Stimulated activated CD4-positive, alpha-beta T cell treated with anti-CD3 and anti-CD28 coated beads, Interleukin-4, amount 100 ng/mL, for 24 hours (primary cell): ENCODE measurements around the gene GOLGA8B.
A peak's percentile ranks its signal among the peaks of the same experiment; 100 is the strongest.
"Not testable (repeated sequence)": the region's sequence is repeated elsewhere in the genome, so short reads cannot be mapped to it uniquely, and the experiment has no call there.

Experiments
- DNase-seq: peaks from one replicate; pipeline ENCODE4 v3.0.0-alpha.2; 2020

GOLGA8B gene

DNA sequence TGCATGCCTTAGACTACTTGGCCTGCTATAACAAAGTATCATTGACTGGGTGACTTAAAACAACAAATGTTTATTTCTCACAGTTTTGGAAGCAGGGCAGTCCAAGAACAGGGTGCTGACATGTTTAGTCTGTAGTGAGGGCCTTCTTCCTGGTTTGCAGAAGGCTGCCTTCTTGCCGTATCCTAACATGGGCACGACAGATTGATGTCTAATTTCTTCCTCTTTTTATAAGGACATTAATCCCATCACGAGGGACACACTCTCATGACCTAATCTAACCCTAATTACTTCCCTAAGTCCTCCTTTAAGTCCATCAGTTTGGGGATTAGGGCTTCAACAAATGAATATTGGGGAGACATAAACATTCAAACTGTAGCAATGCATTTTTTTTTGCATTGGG is 10.9 kb upstream of the GOLGA8B start:
- DNase-seq, result no peak

DNA sequence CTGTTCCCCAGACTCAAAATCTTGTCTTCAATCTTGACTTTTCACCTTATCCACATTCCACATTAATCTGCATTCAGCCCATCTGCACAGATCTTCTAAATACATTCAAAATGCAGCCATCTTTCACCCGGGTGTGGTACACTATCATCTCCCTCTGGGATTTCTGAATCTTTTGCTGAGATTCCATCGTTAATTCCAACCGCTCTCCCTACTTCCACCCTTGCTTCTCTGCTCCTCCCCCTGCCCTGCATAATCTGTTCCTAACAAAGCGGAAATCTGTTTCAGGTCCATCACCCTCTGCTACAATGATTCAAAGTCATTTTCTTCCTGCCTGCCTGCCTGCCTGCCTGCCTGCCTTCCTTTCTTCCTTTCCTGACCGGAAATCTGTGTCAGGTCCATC is 7.9 kb upstream of the GOLGA8B start:
- DNase-seq, result no peak

DNA sequence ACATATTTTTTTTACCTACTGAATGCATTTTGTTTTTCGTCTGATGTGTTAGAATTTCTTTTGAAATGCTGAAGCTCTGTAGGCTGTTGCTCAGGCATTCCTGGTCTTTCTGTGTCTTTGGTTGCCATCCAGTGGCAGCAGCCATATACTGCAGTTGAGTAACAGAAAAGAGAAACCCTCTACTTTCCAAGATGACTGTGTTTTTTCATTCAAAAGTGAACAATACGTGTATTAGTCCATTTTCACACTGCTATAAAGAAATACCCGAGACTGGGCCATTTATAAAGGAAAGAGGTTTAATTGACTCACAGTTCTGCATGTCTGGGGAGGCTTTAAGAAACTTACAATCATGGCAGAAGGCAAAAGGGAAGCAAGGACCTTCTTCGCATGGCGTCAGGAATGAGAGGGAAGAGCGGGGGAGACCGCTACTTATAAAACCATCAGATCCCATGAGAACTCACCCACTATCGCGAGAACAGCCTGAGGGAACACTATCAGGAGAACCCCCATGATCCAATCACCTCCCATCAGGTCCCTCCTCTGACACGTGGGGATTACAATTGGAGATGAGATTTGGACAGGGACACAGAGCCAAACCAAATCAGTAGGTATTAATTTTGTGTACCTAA is 4.7 kb upstream of the GOLGA8B start:
- peak; percentile 70 for DNase-seq

DNA sequence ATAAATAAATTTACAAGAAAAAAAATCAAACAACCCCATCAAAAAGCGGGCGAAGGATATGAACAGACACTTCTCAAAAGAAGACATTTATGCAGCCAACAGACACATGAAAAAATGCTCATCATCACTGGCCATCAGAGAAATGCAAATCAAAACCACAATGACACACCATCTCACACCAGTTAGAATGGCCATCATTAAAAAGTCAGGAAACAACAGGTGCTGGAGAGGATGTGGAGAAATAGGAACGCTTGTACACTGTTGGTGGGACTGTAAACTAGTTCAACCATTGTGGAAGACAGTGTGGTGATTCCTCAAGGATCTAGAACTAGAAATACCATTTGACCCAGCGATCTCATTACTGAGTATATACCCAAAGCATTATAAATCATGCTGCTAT is 2.5 kb upstream of the GOLGA8B start:
- DNase-seq, result not testable (repeated sequence)

DNA sequence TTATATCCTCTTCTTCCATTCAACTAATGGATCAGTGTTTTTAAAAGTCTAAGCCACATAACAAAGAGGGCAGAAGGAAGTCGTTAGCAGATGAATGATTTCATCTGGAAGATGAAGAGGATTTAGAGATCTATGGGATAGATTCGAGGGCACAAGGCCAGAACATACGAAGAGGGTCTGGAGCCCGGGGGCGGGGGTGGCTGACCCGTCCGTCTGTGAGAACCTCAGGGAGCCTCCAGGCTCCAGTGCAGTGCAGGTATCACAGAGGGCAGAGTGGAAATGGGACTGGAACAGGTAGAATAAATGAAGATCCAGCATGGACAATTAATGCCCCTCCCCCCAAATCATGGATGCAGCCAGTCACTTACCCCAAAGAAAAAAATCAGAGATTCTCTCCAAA is 1.5 kb upstream of the GOLGA8B start:
- no peak for DNase-seq

DNA sequence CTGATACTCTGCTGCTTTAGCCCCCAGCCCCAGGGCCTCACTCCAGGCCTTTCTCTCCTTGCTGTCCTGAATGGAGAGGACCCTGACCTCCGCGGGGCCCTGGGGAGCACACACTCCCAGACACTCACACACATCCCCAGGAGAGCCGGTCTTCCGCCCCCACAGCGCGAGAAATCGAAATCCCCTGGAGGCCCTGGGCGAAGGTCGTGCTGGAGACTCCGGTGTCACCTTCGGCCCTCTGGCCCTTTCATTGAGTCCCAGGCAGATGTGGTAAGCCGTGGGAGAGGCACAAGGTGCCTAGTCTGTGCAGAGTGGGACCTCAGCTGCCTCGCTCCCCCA is 848 bp upstream of the GOLGA8B start:
- no peak for DNase-seq

DNA sequence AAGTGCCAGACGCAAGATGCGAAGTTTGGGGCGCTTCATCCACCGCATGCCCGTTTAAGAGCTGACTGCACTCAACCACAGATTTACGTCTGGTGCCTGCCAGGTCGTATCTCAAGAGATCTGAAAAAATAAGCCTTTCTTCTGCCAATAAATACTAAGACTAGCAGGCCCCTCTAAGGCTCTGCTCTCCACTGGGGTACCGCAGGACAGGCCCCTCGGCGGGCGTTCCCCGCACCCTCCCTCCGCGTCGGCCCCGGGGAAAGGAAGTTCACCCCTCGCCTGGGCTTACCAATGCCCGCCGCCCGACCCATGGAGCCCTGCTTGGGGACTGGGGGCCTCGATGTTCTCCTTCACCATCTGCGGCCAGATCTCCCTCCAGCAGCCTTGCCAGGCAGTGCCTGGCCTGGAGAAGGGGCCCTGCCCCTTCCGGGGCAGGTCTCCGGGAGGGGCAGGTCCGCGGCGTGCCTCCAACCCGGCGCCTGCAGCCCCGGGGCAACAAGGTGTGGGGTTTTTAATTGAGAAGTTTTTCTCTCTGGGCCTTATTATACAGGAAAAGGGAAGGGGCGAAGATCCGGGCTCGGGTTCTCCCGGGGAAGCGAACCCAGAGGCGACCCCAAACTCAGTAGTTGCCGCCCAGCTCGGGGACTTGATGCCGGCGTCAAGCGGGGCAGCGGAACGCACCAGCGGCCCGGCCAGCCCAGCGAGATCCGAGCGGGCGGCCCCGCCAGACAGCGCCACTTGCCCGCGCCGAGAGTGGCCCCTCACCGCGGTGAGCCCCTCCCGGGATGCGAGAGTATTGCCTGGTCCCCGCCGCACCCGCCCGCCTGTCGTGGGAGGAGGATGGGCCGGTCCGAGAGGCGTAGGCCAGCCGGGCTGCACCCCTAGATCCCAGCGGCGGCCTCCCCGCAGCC is 735 bp downstream of the GOLGA8B start:
- DNase-seq, result peak; percentile 50

DNA sequence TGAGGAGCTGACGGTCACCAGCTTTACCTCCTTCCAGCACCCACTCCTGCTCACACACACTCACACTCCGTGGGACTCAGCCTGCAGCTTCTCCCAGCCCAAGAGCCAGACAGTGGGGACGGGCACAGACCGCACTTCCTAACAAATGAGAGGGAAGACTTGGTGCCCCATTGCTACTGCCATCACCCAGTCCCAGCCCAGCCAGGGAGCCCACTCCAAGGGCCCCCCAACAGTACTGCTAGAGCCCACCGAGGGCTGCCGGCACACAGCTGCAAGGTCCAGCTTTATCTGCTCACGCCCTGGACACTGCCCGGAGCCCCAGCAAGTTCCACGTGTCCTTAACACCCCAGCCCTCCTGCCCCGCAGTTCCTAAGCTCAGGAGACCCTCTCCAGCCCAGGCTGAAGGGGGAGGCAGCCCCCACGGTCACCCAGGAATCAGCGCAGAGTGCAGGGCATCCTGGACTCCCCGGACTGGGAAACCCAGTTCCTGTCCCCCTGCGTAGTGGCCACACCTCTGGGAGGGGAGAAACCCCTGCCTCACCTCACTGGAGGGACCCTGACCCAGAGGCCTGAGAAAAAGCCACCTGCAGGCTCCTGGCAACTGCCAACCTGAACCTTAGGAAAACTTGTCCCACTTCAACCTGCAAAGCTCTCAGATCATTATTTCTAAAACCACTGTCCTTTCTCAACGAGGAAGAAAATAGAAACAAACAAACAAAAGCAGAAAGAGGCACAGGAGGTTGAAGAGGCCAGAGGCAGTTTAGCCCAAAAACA is 1.6 kb downstream of the GOLGA8B start:
- DNase-seq, result not testable (repeated sequence)

DNA sequence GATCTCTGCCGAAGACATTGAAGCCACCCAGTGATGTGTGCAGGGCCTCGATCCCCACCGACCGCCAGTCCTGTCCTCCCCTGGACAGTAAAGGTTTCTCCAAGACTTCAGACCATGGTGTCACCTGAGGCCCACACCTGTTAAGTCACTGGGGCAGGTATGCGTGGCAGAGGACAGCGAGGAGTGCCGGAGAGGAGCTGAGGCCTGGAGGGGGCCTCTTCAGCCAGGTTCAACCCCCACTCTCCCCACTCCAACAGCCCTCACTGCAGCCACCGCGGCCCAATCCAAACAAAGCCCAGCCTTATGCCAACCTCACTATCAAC is 2.4 kb downstream of the GOLGA8B start:
- DNase-seq, result no peak

DNA sequence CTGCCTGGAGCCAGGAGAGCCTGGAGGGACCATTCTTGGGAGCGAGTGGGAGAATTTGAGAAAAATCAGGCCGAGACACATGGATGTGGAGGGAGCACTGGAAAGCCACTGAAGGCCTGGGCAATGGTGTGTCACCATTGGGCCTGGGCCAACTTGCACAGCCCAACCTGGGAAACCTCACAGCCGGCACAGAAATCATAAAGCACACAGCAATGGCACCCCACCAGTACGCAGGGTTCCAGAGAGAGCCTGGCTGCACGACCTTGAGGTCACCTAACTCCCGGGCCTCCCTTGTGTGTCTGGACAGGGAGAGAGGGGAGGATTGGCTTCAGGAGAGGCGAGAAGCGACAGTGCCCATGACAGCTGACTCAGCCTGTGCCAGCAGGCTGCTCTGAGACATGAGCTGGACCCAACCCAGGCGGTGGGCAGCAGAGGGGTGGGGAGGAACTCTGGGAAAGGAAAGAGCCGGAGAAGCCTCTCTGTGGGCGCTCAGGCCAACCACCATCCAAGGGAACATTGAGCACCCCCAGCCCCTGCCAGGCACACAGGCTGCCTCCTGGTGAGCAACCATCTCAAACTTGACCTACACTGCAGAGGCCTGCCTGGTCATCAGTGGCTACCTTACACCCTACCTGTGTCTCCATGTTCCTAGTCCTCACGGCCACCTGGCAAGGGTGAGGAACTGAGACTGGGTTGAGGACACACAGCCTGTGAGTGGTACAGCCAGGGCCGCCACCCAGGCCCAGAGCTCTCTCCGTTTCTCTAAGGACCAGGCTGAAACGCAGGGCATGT is 3.0 kb downstream of the GOLGA8B start:
- not testable (repeated sequence) for DNase-seq

DNA sequence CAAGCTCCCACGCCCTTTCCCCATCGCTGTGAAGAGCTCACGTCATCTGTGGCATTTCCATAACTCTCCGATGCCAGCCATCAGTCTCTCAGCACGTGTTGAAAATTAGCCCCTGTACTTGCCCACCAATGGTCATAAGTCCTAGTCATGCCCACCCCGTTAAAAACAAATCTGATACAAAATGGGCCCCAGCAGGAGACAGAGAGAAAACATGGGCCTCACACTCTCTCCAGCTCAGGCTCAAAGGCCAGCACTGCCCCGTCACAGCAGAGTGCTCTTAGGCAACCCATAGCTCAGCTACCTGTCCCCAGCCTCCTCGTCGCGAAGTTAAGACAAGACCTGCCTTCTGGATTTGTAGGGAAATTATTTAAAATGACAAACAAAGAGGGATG is 5.2 kb downstream of the GOLGA8B start:
- no peak for DNase-seq

DNA sequence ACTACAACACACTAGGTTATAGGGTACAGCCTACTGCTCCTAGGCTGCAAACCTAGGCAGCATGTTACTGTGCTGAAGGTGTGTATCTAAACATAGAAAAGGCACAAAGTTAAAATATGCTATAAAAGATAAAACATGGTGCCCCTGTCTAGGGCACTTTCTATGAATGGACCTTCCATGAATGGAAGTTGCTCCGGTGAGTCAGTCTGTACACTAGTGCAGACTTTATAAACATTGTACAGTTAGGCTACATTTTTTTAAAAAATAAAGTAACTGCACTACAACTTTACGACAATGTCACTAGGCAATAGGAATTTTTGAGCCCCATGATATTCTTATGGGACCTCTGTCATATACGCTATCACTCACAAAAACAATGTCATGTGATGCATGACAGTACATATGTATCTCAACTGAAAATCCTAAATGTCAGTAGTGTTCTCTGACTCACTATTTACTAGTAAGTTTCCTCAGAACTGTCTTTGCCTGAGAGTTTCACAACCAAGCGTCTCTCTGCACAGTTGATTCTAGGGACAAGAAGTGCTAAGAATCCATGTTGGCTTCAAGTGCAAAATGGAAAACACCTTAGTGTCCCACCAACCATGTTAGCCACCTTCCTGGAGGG is 5.7 kb downstream of the GOLGA8B start:
- peak; percentile 21 for DNase-seq

DNA sequence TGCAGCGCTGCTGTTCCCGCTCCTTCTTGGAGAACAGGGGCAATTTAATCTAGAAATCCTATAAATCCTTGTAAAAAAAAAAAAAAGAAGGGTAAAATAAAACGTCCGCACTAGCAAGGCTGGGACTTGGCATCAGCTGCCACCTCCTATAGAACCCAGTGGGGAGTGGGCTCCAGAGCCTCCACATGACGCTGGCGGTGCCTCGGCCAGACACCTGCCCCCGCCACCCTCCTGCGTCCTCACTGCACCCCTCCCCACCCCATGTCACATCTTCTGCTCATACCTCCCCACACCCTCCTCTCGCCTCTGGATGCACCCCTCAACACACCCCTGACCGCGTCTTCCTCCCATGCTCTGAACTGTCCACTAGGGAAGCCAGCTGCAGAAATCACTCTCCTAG is 8.4 kb downstream of the GOLGA8B start:
- not testable (repeated sequence) for DNase-seq

DNA sequence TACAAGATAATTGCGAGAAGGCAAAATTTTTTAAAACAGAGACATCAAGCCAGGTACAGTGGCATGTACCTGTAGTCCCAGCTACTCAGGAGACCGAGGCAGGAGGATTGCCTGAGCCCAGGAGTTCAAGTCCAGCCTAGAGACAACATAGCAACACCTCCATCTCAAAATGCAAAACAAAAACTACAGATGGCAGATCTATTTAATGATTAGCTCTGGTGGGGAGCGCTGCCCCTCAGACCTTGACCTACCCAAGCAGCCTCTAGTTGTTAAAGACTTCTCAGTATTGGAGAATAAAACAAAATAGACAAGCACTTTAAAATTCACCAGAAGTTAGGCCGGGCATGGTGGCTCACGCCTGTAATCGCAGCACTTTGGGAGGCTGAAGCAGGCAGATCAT is 10.5 kb downstream of the GOLGA8B start:
- DNase-seq, result not testable (repeated sequence)

DNA sequence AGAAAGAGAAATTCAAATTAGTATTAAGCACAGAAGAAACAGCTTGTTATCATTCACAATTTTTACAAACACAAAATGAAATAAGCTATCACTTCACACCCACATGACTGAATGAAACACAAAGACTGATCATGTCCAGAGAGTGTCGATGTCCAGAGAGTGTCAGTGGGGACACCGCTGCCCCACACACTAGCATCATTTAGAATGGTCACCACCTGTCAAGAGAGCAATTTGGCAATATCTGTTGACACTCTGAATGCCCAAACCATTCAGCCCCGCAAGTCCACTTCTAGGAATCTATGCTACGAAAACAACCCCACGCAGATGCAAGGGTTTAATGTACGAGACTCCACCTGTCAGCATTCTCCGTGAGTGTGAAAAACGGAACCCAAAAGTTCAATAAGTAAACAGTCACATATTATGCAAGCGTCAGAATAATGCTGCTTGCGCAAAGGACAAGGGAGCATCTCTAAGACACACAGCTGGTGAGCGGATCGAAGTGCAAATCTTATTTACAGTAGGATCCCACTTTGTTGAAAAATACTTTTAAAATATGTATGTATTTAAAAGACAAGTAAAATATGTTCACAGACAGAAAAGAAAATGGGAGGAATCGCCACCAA is 11.3 kb downstream of the GOLGA8B start:
- not testable (repeated sequence) for DNase-seq

DNA sequence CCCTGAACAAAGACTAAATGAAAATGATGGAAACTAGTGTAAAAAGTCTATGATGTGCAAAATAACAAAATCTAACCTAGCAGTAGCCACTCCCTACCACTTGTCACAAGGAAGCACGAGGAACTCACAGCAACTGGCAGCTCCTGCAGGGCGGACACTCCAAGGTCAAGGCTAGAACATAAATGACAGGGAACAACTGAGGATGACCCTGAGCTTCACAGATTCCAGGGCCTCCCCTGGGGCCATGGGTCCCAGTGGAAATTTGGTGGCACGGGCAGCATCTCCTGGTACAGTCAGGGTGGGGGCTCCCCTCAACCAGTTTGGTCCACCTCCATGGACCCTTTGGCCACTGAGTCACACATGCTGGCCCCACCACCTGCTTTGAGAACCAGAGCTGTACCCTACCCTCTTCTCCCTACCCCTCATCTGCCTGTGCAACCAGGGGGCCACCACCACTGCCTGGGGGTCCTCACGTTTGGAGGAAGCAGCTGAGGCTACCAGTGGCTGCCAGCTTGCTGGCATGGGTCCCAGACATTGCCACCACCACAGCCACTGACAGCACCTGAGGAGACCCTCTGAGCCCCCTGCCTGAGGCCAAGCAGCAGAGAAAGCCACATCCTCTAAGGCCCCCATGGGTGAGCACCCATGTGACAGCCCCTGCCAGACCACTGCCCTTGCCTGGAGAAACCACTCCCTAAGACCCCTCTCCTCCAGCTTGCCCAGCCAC is 13.6 kb downstream of the GOLGA8B start:
- DNase-seq, result not testable (repeated sequence)

DNA sequence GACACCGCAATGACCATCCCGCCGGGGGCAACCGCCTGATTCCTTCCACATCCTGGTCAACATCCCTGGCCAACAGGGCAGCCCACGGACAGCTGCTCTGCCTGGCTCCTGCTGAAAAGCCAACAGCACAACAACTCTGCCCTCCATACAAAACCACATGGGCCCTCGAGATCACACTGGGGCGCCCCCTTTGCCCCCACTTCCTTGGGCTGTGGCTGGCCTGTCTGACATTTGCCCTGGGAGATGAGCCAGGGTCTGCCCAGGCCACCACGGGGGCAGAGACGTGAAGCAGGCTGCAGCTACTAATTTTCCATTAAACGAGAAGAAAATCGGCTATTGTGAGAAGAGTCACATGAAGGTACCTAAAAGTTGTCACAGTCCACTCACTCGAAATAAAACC is 16.3 kb downstream of the GOLGA8B start:
- not testable (repeated sequence) for DNase-seq

DNA sequence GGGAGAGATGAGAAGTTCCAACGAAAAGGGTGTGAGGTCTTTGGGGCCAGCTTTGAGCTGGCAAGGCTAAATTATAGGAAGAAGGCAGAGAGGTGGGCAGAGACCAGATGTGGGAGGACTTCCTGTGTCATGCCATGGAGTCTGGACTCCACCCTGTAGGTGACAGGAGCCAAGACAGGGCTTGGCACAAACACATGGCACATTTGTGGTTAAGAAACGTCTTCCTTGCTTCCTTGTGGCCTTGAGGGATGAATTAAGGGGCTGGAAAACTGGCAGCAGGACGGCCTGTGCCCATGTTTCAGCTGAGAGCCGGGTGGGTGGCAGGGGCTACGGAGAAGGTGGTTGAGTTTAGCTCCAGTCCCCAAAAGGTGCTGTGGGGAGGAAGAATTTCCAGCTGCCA is 18.7 kb downstream of the GOLGA8B start:
- not testable (repeated sequence) for DNase-seq

DNA sequence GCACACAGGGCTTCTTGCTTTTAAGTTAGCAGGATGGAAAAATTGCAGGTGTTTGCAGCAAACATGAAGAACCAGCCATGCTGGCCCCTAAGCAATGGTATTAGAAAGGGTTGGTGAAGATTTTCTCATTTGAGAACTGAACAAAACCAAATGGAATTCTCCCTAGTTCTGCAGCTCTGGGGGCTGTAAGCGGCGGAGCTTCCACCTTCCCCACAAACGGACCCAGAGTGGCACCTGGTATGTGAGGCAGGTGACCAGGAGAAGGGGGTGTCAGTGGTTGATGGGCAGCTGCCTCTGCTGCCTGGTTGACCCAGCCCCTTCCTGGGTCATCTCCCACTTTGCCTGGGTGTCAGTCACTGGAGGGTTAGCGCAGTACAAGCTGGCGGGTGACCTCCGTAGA is 22.6 kb downstream of the GOLGA8B start:
- not testable (repeated sequence) for DNase-seq

DNA sequence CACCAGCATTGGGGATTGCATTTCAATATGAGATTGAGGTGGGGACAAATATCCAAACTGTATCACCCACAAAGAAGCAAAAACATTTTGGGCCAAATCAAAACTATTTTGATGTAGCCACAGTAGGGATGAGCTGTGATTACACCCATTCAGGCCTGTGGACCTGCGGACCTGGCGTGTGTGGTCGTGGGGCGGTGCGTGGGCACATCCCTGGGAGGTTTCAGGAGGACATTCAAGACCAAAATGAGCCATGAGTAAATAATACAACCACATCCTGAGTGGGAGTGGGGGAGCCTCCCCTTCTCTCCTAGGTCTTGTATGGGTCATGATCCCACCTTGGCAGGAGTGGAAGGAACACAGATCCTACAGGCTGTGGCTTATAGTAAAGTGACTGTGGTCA is 23.7 kb downstream of the GOLGA8B start:
- DNase-seq, result not testable (repeated sequence)

DNA sequence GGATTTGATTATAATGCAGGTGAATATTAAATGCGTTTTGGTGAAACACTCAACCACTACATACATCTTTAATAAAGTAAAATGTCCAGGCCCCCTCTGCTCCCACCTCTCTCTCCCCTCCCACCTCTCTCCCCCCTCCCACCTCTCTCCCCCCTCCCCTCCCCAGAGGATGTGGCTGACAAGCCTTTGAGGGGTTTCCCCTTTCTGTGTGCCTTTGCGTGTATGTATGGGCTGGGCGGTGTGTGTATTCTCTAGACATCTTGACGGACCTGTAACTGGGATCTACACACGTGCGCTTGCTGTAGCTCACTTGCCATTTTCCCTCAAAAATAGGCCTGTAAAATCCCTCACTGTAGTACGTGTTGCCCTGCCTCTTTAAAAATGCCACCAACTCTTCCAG is 28.3 kb downstream of the GOLGA8B start:
- not testable (repeated sequence) for DNase-seq
